GM23248 (cell line): Measurements from ENCODE around the gene SULT4A1. TPM values are rescaled to one million over a fixed set of nuclear protein-coding genes. Genes with fewer than 3 reads are reported as not detected.

ENCODE experiments used
- DNase-seq: peaks from one replicate; pipeline ENCODE4 v3.0.0-alpha.2; 2015
- H2AFZ ChIP-seq: fragments of 200-600 bp; sonication (generic); 2 replicates; pipeline ENCODE4 v1.6.1; 2016; ENCODE audit warnings: antibody characterized with exemption
- H3F3A ChIP-seq: fragments of 200-600 bp; sonication (generic); 2 replicates; pipeline ENCODE4 v1.6.1; 2016; ENCODE audit warnings: mild to moderate bottlenecking, antibody characterized with exemption, mixed run types; ENCODE audit not compliant: insufficient read depth
- H3K27ac ChIP-seq: fragments of 200-600 bp; sonication (generic); 2 replicates; pipeline ENCODE4 v1.5.1; 2016; ENCODE audit warnings: mild to moderate bottlenecking
- H3K27me3 ChIP-seq: fragments of 200-600 bp; sonication (generic); replicated peaks from 2 replicates; pipeline ENCODE4 v1.6.1; 2016; ENCODE audit warnings: mild to moderate bottlenecking; ENCODE audit not compliant: insufficient read depth
- H3K36me3 ChIP-seq: fragments of 200-600 bp; sonication (generic); 2 replicates; pipeline ENCODE4 v1.6.1; 2016; ENCODE audit warnings: low read depth, mild to moderate bottlenecking
- H3K4me1 ChIP-seq: fragments of 200-600 bp; sonication (generic); 2 replicates; pipeline ENCODE4 v1.6.1; 2016; ENCODE audit warnings: mild to moderate bottlenecking; ENCODE audit not compliant: insufficient read depth
- H3K4me2 ChIP-seq: fragments of 200-600 bp; sonication (generic); one replicate; pipeline ENCODE4 v1.6.1; 2016; ENCODE audit warnings: mild to moderate bottlenecking; ENCODE audit not compliant: unreplicated experiment
- H3K4me3 ChIP-seq: fragments of 200-600 bp; sonication (generic); 2 replicates; pipeline ENCODE4 v1.5.1; 2016; ENCODE audit warnings: mild to moderate bottlenecking
- H3K79me2 ChIP-seq: fragments of 200-600 bp; sonication (generic); 2 replicates; pipeline ENCODE4 v1.6.1; 2016; ENCODE audit warnings: mild to moderate bottlenecking; ENCODE audit not compliant: insufficient read depth
- H3K9ac ChIP-seq: fragments of 200-600 bp; sonication (generic); 2 replicates; pipeline ENCODE4 v1.6.1; 2016; ENCODE audit warnings: mild to moderate bottlenecking
- H3K9me2 ChIP-seq: fragments of 200-600 bp; sonication (generic); 2 replicates; pipeline ENCODE4 v1.6.1; 2016; ENCODE audit warnings: mixed run types, mild to moderate bottlenecking, moderate library complexity; ENCODE audit not compliant: insufficient read depth
- H3K9me3 ChIP-seq: fragments of 200-600 bp; sonication (generic); one replicate; pipeline ENCODE4 v1.6.1; 2017; ENCODE audit warnings: low read depth
- H4K20me1 ChIP-seq: fragments of 200-600 bp; sonication (generic); 2 replicates; pipeline ENCODE4 v1.6.0; 2016; ENCODE audit not compliant: insufficient read depth
- EZH2 ChIP-seq: fragments of 200-600 bp; sonication (generic); IDR thresholded peaks from 2 replicates; pipeline ENCODE4 v1.6.1; 2018; ENCODE audit warnings: antibody characterized with exemption, mild to moderate bottlenecking; ENCODE audit not compliant: insufficient read depth, poor library complexity, severe bottlenecking
- EZH2phosphoT487 ChIP-seq: fragments of 200-600 bp; sonication (generic); IDR thresholded peaks from 2 replicates; pipeline ENCODE4 v1.6.1; 2018; ENCODE audit warnings: antibody characterized with exemption, moderate library complexity, mild to moderate bottlenecking, low read depth; ENCODE audit not compliant: insufficient read depth
- WGBS, 2 experiments: methylation state at CpG; one replicate each; pipeline ENCODE4 v1.1.6; 2015 to 2017; ENCODE audit warnings: low lambda C conversion rate in 2 of 2, low coverage in 1 of 2; ENCODE audit errors: missing lambda C conversion rate in 2 of 2; 5-methylcytosine and 5-hydroxymethylcytosine counted together
- in situ Hi-C: fragments of 300-500 bp; cut with MboI; formaldehyde crosslinking; loops from 2 replicates; pipeline ENCODE4 v1.15.0; 2020
- polyA plus RNA-seq: library from polyadenylated mRNA; unstranded; fragments of >200 nt; fragmentation: Nextera tagmentation; extraction: Ambion mirVana; gene quantifications from 2 replicates; pipeline ENCODE4 v1.2.1, GENCODE V29; 2016
- total RNA-seq: library from RNA; depleted of rRNA; stranded (reverse); fragments of >200 nt; shearing (Covaris generic); gene quantifications from 2 replicates; pipeline ENCODE4 v1.2.3, GENCODE V29; 2014

SULT4A1 gene
- total and polyA plus RNA-seq, 2 experiments from 2014 or later: not detected

GRCh38 chr22:43858156-43858895 lies 4.0 kb downstream of the SULT4A1 start:
- no peak overlapping the region for H2AFZ ChIP-seq
- H3K9me2 ChIP-seq: no peaks in the 10 kb centered on the region
- WGBS, 2 experiments: 41 to 45% methylated on average over 11 of the region's 11 CpGs

GRCh38 chr22:43857367-43857766 lies 4.9 kb downstream of the SULT4A1 start:
- Histone ChIP-seq H3K4me1 (no peaks in the 10 kb centered on the region), H3K36me3 (no peaks in the 10 kb centered on the region), H3F3A (no peaks in the 10 kb centered on the region), H3K9ac (no peak overlapping the region), H2AFZ (no peak overlapping the region), H3K79me2 (no peaks in the 10 kb centered on the region), H3K4me3 (no peak overlapping the region), H3K9me2 (no peaks in the 10 kb centered on the region), H3K27ac (no peak overlapping the region), H4K20me1 (no peaks in the 10 kb centered on the region), H3K27me3 (peaks cover 30% of the 10 kb centered on the region), H3K4me2 (no peak overlapping the region), H3K9me3 (no peaks in the 10 kb centered on the region)
- in situ Hi-C loops: no loop called here
- TF ChIP-seq EZH2 (no peak), EZH2phosphoT487 (no peak)
- no peak for DNase-seq

More at GRCh38 chr22:43858156-43858895, 4.0 kb downstream of the SULT4A1 start:
- Histone ChIP-seq H3K27me3 (peaks cover 33% of the 10 kb centered on the region), H3K9me3 (no peaks in the 10 kb centered on the region), H3K4me3 (no peak overlapping the region), H3K36me3 (no peaks in the 10 kb centered on the region), H3K4me1 (no peaks in the 10 kb centered on the region), H3K27ac (no peak overlapping the region), H3K9ac (no peak overlapping the region), H3F3A (no peaks in the 10 kb centered on the region), H4K20me1 (no peaks in the 10 kb centered on the region), H3K4me2 (no peak overlapping the region), H3K79me2 (no peaks in the 10 kb centered on the region)
- in situ Hi-C loops: no loop called here
- no peak for DNase-seq
- TF ChIP-seq EZH2 (no peak), EZH2phosphoT487 (no peak)

- no peaks in the 10 kb centered on the region for H3F3A ChIP-seq
- 69 to 76% methylated on average over 4 of the region's 4 CpGs for WGBS, 2 experiments
- no peak overlapping the region for H3K27ac ChIP-seq
- no peaks in the 10 kb centered on the region for H3K9me2 ChIP-seq
- no peak for DNase-seq
- no peaks in the 10 kb centered on the region for H3K36me3 ChIP-seq
- no peaks in the 10 kb centered on the region for H3K4me1 ChIP-seq
- in situ Hi-C loops: no loop called here
- H3K79me2 ChIP-seq: no peaks in the 10 kb centered on the region
- no peak overlapping the region for H2AFZ ChIP-seq
- no peak overlapping the region for H3K9ac ChIP-seq
- TF ChIP-seq EZH2phosphoT487 (no peak), EZH2 (no peak)
- no peaks in the 10 kb centered on the region for H3K9me3 ChIP-seq
- H3K4me2 ChIP-seq: no peak overlapping the region
- H3K27me3 ChIP-seq: peaks cover 36% of the 10 kb centered on the region
- H3K4me3 ChIP-seq: no peak overlapping the region
- no peaks in the 10 kb centered on the region for H4K20me1 ChIP-seq
These were observed 6.9 kb downstream of the SULT4A1 start for GRCh38 chr22:43855431-43855830.

GRCh38 chr22:43854786-43855271 lies 7.5 kb downstream of the SULT4A1 start:
- Histone ChIP-seq H3K27me3 (peaks cover 39% of the 10 kb centered on the region), H3K79me2 (no peaks in the 10 kb centered on the region), H3F3A (no peaks in the 10 kb centered on the region), H4K20me1 (no peaks in the 10 kb centered on the region), H3K4me3 (no peak overlapping the region), H3K9ac (no peak overlapping the region), H3K4me1 (no peaks in the 10 kb centered on the region), H3K9me2 (no peaks in the 10 kb centered on the region), H3K27ac (no peak overlapping the region), H3K9me3 (no peaks in the 10 kb centered on the region), H3K36me3 (no peaks in the 10 kb centered on the region), H2AFZ (no peak overlapping the region), H3K4me2 (no peak overlapping the region)
- WGBS, 2 experiments: 65 to 76% methylated on average over 13 of the region's 13 CpGs
- no peak for DNase-seq
- TF ChIP-seq EZH2phosphoT487: no peak
- in situ Hi-C loops: no loop called here
